Epithelial cell of esophagus (primary cell): ENCODE results near the gene MBOAT7.

Experiments
- DNase-seq: peaks from one replicate; pipeline ENCODE4 v3.0.0; 2010; ENCODE audit warnings: low read depth
- H3K4me3 ChIP-seq: 2 replicates; pipeline ENCODE4 v1.5.1; 2011; ENCODE audit warnings: mild to moderate bottlenecking, low read length, control low read depth
- CTCF ChIP-seq: IDR thresholded peaks from 2 replicates; pipeline ENCODE4 v1.5.1; 2011; ENCODE audit warnings: low read depth, mild to moderate bottlenecking, low read length, control low read depth, inconsistent platforms; ENCODE audit not compliant: insufficient read depth; ENCODE audit errors: missing control alignments

MBOAT7 gene

GRCh38 chr19:54160854-54161253 is 28.5 kb downstream of the MBOAT7 start:
- H3K4me3 ChIP-seq = peak overlapping the region; percentile 63
- no peak for DNase-seq
- no peak for TF ChIP-seq CTCF

- DNase-seq = no peak
- H3K4me3 ChIP-seq = peak overlapping the region; percentile 63
- no peak for TF ChIP-seq CTCF
These were observed 29.1 kb downstream of the MBOAT7 start for GRCh38 chr19:54160182-54160811.

GRCh38 chr19:54159352-54160181 is 29.8 kb downstream of the MBOAT7 start, which contains the start of gene LENG1:
Gene LENG1 (minus strand): TSS chr19:54159721. CDS start chr19:54159695, 26 bp downstream.
- peak; percentile 100 for DNase-seq
- TF ChIP-seq CTCF = no peak
- peak within 1 kb of the TSS; percentile 89 for H3K4me3 ChIP-seq

- H3K4me3 ChIP-seq = peak overlapping the region; percentile 89
- no peak for TF ChIP-seq CTCF
- DNase-seq = no peak
These were observed 30.5 kb downstream of the MBOAT7 start for GRCh38 chr19:54158812-54159351.

GRCh38 chr19:54156953-54157352 is 32.4 kb downstream of the MBOAT7 start:
- DNase-seq = no peak
- no peak for TF ChIP-seq CTCF
- no peak overlapping the region for H3K4me3 ChIP-seq

GRCh38 chr19:54156490-54156889 is 32.9 kb downstream of the MBOAT7 start:
- no peak for TF ChIP-seq CTCF
- DNase-seq = no peak
- no peak overlapping the region for H3K4me3 ChIP-seq

- no peak for TF ChIP-seq CTCF
- no peak for DNase-seq
- no peak overlapping the region for H3K4me3 ChIP-seq
These were observed 33.7 kb downstream of the MBOAT7 start for GRCh38 chr19:54155694-54156093.
